Measurements from ENCODE around the gene CDH23. TPM values are rescaled to one million over a fixed set of nuclear protein-coding genes. Genes with fewer than 3 reads are reported as not detected.
A peak's percentile ranks its signal among the peaks of the same experiment; 100 is the strongest.

Gene CDH23
- total RNA-seq, 1 experiment from 2014 or later: 2.9 TPM

GRCh38 chr10:71622616-71623015 lies 225.9 kb downstream of the CDH23 start:
- CTCF ChIA-PET: interaction anchor here (1.0 to 4.4 kb wide), 19 partner anchors 11 to 353 kb away, joined by 3 to 58 read pairs (median 6); partner anchors contain the start of genes CDH23 and SLC29A3

GRCh38 chr10:71623098-71623985 lies 226.6 kb downstream of the CDH23 start:
- no peaks in the 10 kb centered on the region for H3K36me3 Mint-ChIP-seq
- ChIA-PET POLR2A (interaction anchor here (0.7 to 1.1 kb wide), 2 partner anchors 10 to 34 kb away, joined by 3 read pairs; no protein-coding TSS in a partner anchor), CTCF (interaction anchor here (0.8 to 4.4 kb wide), 20 partner anchors 10 to 353 kb away, joined by 3 to 58 read pairs (median 4); partner anchors contain the start of gene CDH23)
- peak overlapping the region; percentile 67 for H3K27ac Mint-ChIP-seq
- TF ChIP-seq NR3C1 (CRISPR knock-in tag; conservative IDR thresholded peaks at IDR 0.05; ENCODE audit: low read depth): no peak
- peak overlapping the region; percentile 58 for H3K4me3 Mint-ChIP-seq
- peak; percentile 45 for DNase-seq (ENCODE audit: low spot score)
- H3K4me1 Mint-ChIP-seq: peaks cover 71% of the 10 kb centered on the region
- H3K27me3 Mint-ChIP-seq (ENCODE audit: low read depth): peaks cover 1% of the 10 kb centered on the region
- ATAC-seq: peak; percentile 40
- H3K9me3 Mint-ChIP-seq: no peaks in the 10 kb centered on the region

More at GRCh38 chr10:71622616-71623015, 225.9 kb downstream of the CDH23 start:
- no peaks in the 10 kb centered on the region for H3K36me3 Mint-ChIP-seq
- DNase-seq (ENCODE audit: low spot score): no peak
- peak overlapping the region; percentile 58 for H3K4me3 Mint-ChIP-seq
- no peak for ATAC-seq
- H3K9me3 Mint-ChIP-seq: no peaks in the 10 kb centered on the region
- no peaks in the 10 kb centered on the region; the same call in 1 of the 2 replicates for H3K27me3 Mint-ChIP-seq (ENCODE audit: low read depth)
- TF ChIP-seq CREB1 (CRISPR knock-in tag; IDR thresholded peaks at IDR 0.05): no peak
- no peak for TF ChIP-seq MXD4 (CRISPR knock-in tag; IDR thresholded peaks at IDR 0.05; ENCODE audit: borderline replicate concordance)
- TF ChIP-seq CDX4 (CRISPR knock-in tag; IDR thresholded peaks at IDR 0.05; ENCODE audit: borderline replicate concordance): no peak
- no peak for TF ChIP-seq STAT6 (CRISPR knock-in tag; conservative IDR thresholded peaks at IDR 0.05; ENCODE audit: low read depth)
- TF ChIP-seq SMAD3 (CRISPR knock-in tag; IDR thresholded peaks at IDR 0.05; ENCODE audit: borderline replicate concordance): no peak
- POLR2A ChIA-PET: interaction anchor here (0.7 to 1.1 kb wide), 2 partner anchors 9 to 35 kb away, joined by 3 read pairs; no protein-coding TSS in a partner anchor
- H3K4me1 Mint-ChIP-seq: peaks cover 64% of the 10 kb centered on the region
- H3K27ac Mint-ChIP-seq: peak overlapping the region; percentile 67

- Mint-ChIP-seq H3K36me3 (no peaks in the 10 kb centered on the region), H3K4me3 (0 out of 2 replicates have a peak overlapping the region, but pooled peaks have one; percentile 9), H3K9me3 (no peaks in the 10 kb centered on the region), H3K27me3 (ENCODE audit: low read depth) (peaks cover 5% of the 10 kb centered on the region), H3K27ac (0 out of 2 replicates have a peak overlapping the region, but pooled peaks have one; percentile 29), H3K4me1 (peaks cover 76% of the 10 kb centered on the region)
- ChIA-PET CTCF (interaction anchor here (0.8 to 4.4 kb wide), 14 partner anchors 10 to 354 kb away, joined by 3 to 58 read pairs (median 4); partner anchors contain the start of gene CDH23), POLR2A (no interaction called here)
- DNase-seq (ENCODE audit: low spot score) (no peak), ATAC-seq (peak; percentile 3; the same call in 1 of the 2 replicates)
- TF ChIP-seq ZNF671 (CRISPR knock-in tag; IDR thresholded peaks at IDR 0.05) (no peak), SOX15 (CRISPR knock-in tag; IDR thresholded peaks at IDR 0.05) (no peak), ZBTB43 (CRISPR knock-in tag; IDR thresholded peaks at IDR 0.05) (no peak), IRF1 (CRISPR knock-in tag; IDR thresholded peaks at IDR 0.05) (no peak), CTCF (IDR thresholded peaks at IDR 0.05) (no peak), HMGXB4 (CRISPR knock-in tag; IDR thresholded peaks at IDR 0.05) (no peak), USF2 (CRISPR knock-in tag; IDR thresholded peaks at IDR 0.05) (no peak), NFE2L1 (CRISPR knock-in tag; IDR thresholded peaks at IDR 0.05) (no peak), ZSCAN18 (CRISPR knock-in tag; IDR thresholded peaks at IDR 0.05) (no peak), CDX4 (CRISPR knock-in tag; IDR thresholded peaks at IDR 0.05; ENCODE audit: borderline replicate concordance) (no peak)
Observed at GRCh38 chr10:71623986-71624291, 227.2 kb downstream of the CDH23 start.

All from WTC11 (cell line).